H9 (cell line): ENCODE data around the gene CDH22. TPM values are rescaled to one million over a fixed set of nuclear protein-coding genes. Genes with fewer than 3 reads are reported as not detected.

Source experiments
- DNase-seq: peaks from one replicate; pipeline ENCODE4 v3.0.0-alpha.2; 2017
- H2AFZ ChIP-seq: one replicate; pipeline ENCODE4 v1.6.1; 2013; ENCODE audit warnings: mild to moderate bottlenecking, low read length, control low read depth, moderate library complexity
- H2AK5ac ChIP-seq: 2 replicates; pipeline ENCODE4 v1.6.1; 2013; ENCODE audit warnings: low read length, control low read depth, mixed read lengths; ENCODE audit not compliant: insufficient read length
- H2BK120ac ChIP-seq: one replicate; pipeline ENCODE4 v1.6.1; 2013; ENCODE audit warnings: low read depth, mild to moderate bottlenecking, low read length, control low read depth, inconsistent platforms; ENCODE audit not compliant: poor library complexity, severe bottlenecking
- H2BK12ac ChIP-seq: 2 replicates; pipeline ENCODE4 v1.6.1; 2013; ENCODE audit warnings: low read length, control low read depth, mixed read lengths, low read depth; ENCODE audit not compliant: insufficient read length
- H2BK15ac ChIP-seq: 2 replicates; pipeline ENCODE4 v1.6.1; 2013; ENCODE audit warnings: low read depth, low read length, control low read depth
- H2BK20ac ChIP-seq: one replicate; pipeline ENCODE4 v1.6.1; 2013; ENCODE audit warnings: low read depth, mild to moderate bottlenecking, low read length, control low read depth, inconsistent platforms; ENCODE audit not compliant: poor library complexity, severe bottlenecking
- H2BK5ac ChIP-seq: 2 replicates; pipeline ENCODE4 v1.6.1; 2013; ENCODE audit warnings: low read length, control low read depth, mixed read lengths; ENCODE audit not compliant: insufficient read length
- H3K14ac ChIP-seq: 2 replicates; pipeline ENCODE4 v1.6.1; 2013; ENCODE audit warnings: low read length, control low read depth; ENCODE audit not compliant: insufficient read depth
- H3K18ac ChIP-seq: 2 replicates; pipeline ENCODE4 v1.6.1; 2013; ENCODE audit warnings: low read depth, mild to moderate bottlenecking, mixed read lengths, low read length, control low read depth; ENCODE audit not compliant: insufficient read length
- H3K23ac ChIP-seq: 2 replicates; pipeline ENCODE4 v1.6.1; 2013; ENCODE audit warnings: low read length, control low read depth, mixed read lengths, low read depth; ENCODE audit not compliant: insufficient read length
- H3K23me2 ChIP-seq: 2 replicates; pipeline ENCODE4 v1.6.1; 2013; ENCODE audit warnings: low read depth, mild to moderate bottlenecking, mixed read lengths, low read length, control low read depth; ENCODE audit not compliant: insufficient read length, poor library complexity, severe bottlenecking
- H3K27ac ChIP-seq: 2 replicates; pipeline ENCODE4 v1.5.1; 2013; ENCODE audit warnings: low read length, control low read depth, mixed read lengths, low read depth; ENCODE audit not compliant: insufficient read length
- H3K27me3 ChIP-seq: 2 replicates; pipeline ENCODE4 v1.6.1; 2013; ENCODE audit warnings: low read length, control low read depth, inconsistent platforms; ENCODE audit not compliant: insufficient read depth
- H3K4ac ChIP-seq: 2 replicates; pipeline ENCODE4 v1.6.1; 2013; ENCODE audit warnings: low read depth, mild to moderate bottlenecking, control low read depth, inconsistent platforms, low read length, moderate library complexity
- H3K4me1 ChIP-seq: 2 replicates; pipeline ENCODE4 v1.6.1; 2013; ENCODE audit warnings: low read length, control low read depth, inconsistent platforms; ENCODE audit not compliant: insufficient read depth
- H3K4me2 ChIP-seq: 2 replicates; pipeline ENCODE4 v1.6.1; 2013; ENCODE audit warnings: low read length, control low read depth, mixed read lengths; ENCODE audit not compliant: insufficient read length, insufficient read depth
- H3K56ac ChIP-seq: 2 replicates; pipeline ENCODE4 v1.6.1; 2013; ENCODE audit warnings: low read depth, mild to moderate bottlenecking, mixed read lengths, low read length, control low read depth; ENCODE audit not compliant: insufficient read length
- H3K79me1 ChIP-seq: 2 replicates; pipeline ENCODE4 v1.6.1; 2013; ENCODE audit warnings: low read depth, mild to moderate bottlenecking, moderate library complexity, low read length, control low read depth, inconsistent platforms; ENCODE audit not compliant: insufficient read depth, poor library complexity, severe bottlenecking
- H3K79me2 ChIP-seq: 2 replicates; pipeline ENCODE4 v1.6.1; 2013; ENCODE audit warnings: low read length, control low read depth, inconsistent platforms; ENCODE audit not compliant: insufficient read depth
- H3K9ac ChIP-seq: 2 replicates; pipeline ENCODE4 v1.6.1; 2013; ENCODE audit warnings: low read length, control low read depth, mixed read lengths; ENCODE audit not compliant: insufficient read length; ENCODE audit errors: extremely low read depth
- H3K9me3 ChIP-seq: one replicate; pipeline ENCODE4 v1.6.1; 2013; ENCODE audit warnings: low read depth, low read length, inconsistent platforms; ENCODE audit not compliant: control insufficient read depth
- H3T11ph ChIP-seq: one replicate; pipeline ENCODE4 v1.6.1; 2013; ENCODE audit warnings: mild to moderate bottlenecking, low read length, control low read depth, inconsistent platforms
- H4K20me1 ChIP-seq: one replicate; pipeline ENCODE4 v1.6.1; 2013; ENCODE audit not compliant: control insufficient read depth, insufficient read length, insufficient read depth
- H4K5ac ChIP-seq: 2 replicates; pipeline ENCODE4 v1.6.1; 2013; ENCODE audit warnings: low read depth, mild to moderate bottlenecking, mixed read lengths, low read length, control low read depth; ENCODE audit not compliant: insufficient read length
- H4K8ac ChIP-seq: replicated peaks from 2 replicates; pipeline ENCODE4 v1.6.1; 2013; ENCODE audit warnings: low read length, control low read depth, mixed read lengths, low read depth; ENCODE audit not compliant: insufficient read length
- H4K91ac ChIP-seq: 2 replicates; pipeline ENCODE4 v1.6.1; 2013; ENCODE audit warnings: low read depth, mild to moderate bottlenecking, moderate library complexity, mixed read lengths, low read length, control low read depth; ENCODE audit not compliant: insufficient read length
- H3K27ac Mint-ChIP-seq, 3 experiments: 2 replicates in 2 of 3; 3 replicates in 1 of 3; pipeline ENCODE4 v1.8.0; 2020 to 2021; ENCODE audit warnings: mixed read lengths in 3 of 3, mild to moderate bottlenecking in 1 of 3, moderate library complexity in 1 of 3
- H3K27me3 Mint-ChIP-seq: 2 replicates; pipeline ENCODE4 v1.8.0; 2021; ENCODE audit warnings: low read depth, mild to moderate bottlenecking, moderate library complexity, mixed read lengths
- H3K36me3 Mint-ChIP-seq, 3 experiments: 2 replicates in 2 of 3; 3 replicates in 1 of 3; pipeline ENCODE4 v1.8.0; 2020 to 2021; ENCODE audit warnings: low read depth in 3 of 3, mixed read lengths in 3 of 3; ENCODE audit not compliant: insufficient read depth in 1 of 3
- H3K4me1 Mint-ChIP-seq, 2 experiments: 2 replicates each; pipeline ENCODE4 v1.8.0; 2020; ENCODE audit warnings: mixed read lengths in 2 of 2
- H3K4me3 Mint-ChIP-seq, 2 experiments: 2 replicates in 1 of 2; 3 replicates in 1 of 2; pipeline ENCODE4 v1.8.0; 2020 to 2021; ENCODE audit warnings: mild to moderate bottlenecking in 2 of 2, mixed read lengths in 2 of 2, moderate library complexity in 1 of 2
- H3K9me3 Mint-ChIP-seq, 2 experiments: 2 replicates in 1 of 2; 3 replicates in 1 of 2; pipeline ENCODE4 v1.8.0; 2020; ENCODE audit warnings: mild to moderate bottlenecking in 2 of 2, mixed read lengths in 2 of 2, moderate library complexity in 1 of 2
- WGBS: extraction: QIAGEN DNeasy Blood & Tissue Kit; methylation state at CpG from one replicate; pipeline ENCODE4 v1.1.7; 2013; ENCODE audit warnings: missing lambda C conversion rate, low lambda C conversion rate, mixed read lengths; ENCODE audit not compliant: insufficient read length; ENCODE audit errors: extremely low coverage; 5-methylcytosine and 5-hydroxymethylcytosine counted together
- total RNA-seq: library from RNA; stranded (reverse); gene quantifications from 2 replicates; pipeline ENCODE4 v1.2.1, GENCODE V29; 2021
- TF ChIP-seq, protein P1 (sequence below): fragments of 200-600 bp; sonication (generic); conservative IDR thresholded peaks from 3 replicates; pipeline ENCODE4 v1.8.0; 2021; ENCODE audit warnings: antibody characterized with exemption, mild to moderate bottlenecking

CDH22 gene
- total RNA-seq, 1 experiment from 2014 or later = not detected

DNA sequence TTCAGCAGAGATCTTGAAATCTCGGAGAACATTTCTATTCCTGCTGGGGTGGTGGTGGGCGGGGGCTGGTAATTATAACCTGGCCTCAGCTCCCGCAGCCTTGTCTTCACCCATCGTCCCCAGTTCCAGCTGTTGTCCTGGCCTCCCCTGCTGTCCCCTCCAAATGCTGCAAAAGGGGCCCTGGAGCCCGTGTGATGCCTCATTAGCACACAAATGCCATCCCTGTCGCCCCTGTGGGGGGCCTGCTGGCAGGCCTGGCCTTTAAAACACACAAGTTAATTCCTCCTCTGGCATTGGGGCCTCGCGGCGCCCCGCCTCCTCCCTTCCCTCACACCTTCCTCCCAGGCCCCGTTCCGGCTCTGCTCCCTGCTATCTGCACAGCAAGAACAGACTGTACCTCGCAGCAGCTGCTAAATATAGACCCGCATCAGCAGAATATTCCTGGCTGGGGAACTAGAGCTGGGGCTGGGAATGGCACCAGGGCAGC, 85.7 kb downstream of the CDH22 start:
- Histone ChIP-seq H2BK15ac (no peak overlapping the region), H3K27ac (no peak overlapping the region), H3K27me3 (no peaks in the 10 kb centered on the region), H3K14ac (no peak overlapping the region), H3K79me2 (no peaks in the 10 kb centered on the region), H2BK120ac (no peak overlapping the region), H3K23me2 (no peaks in the 10 kb centered on the region), H2AFZ (no peak overlapping the region), H3K4ac (no peak overlapping the region), H3K9me3 (no peaks in the 10 kb centered on the region), H3K18ac (no peak overlapping the region), H4K5ac (no peak overlapping the region), H4K91ac (no peak overlapping the region), H3K23ac (no peak overlapping the region), H3K9ac (no peak overlapping the region), H4K8ac (no peak overlapping the region), H2BK5ac (no peak overlapping the region), H3T11ph (no peak overlapping the region), H2BK12ac (no peak overlapping the region), H3K79me1 (no peaks in the 10 kb centered on the region), H4K20me1 (no peaks in the 10 kb centered on the region), H3K56ac (no peak overlapping the region), H2BK20ac (no peak overlapping the region), H3K4me1 (no peaks in the 10 kb centered on the region; the same call in 1 of the 2 replicates), H2AK5ac (no peak overlapping the region), H3K4me2 (no peak overlapping the region)
- no CpG with 5 or more reads among the region's 14 CpGs for WGBS
- no peak overlapping the region for H3K27ac Mint-ChIP-seq
- TF ChIP-seq, protein P1, sequence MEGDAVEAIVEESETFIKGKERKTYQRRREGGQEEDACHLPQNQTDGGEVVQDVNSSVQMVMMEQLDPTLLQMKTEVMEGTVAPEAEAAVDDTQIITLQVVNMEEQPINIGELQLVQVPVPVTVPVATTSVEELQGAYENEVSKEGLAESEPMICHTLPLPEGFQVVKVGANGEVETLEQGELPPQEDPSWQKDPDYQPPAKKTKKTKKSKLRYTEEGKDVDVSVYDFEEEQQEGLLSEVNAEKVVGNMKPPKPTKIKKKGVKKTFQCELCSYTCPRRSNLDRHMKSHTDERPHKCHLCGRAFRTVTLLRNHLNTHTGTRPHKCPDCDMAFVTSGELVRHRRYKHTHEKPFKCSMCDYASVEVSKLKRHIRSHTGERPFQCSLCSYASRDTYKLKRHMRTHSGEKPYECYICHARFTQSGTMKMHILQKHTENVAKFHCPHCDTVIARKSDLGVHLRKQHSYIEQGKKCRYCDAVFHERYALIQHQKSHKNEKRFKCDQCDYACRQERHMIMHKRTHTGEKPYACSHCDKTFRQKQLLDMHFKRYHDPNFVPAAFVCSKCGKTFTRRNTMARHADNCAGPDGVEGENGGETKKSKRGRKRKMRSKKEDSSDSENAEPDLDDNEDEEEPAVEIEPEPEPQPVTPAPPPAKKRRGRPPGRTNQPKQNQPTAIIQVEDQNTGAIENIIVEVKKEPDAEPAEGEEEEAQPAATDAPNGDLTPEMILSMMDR = no peak
- H3K27me3 Mint-ChIP-seq = peaks cover 29% of the 10 kb centered on the region
- H3K9me3 Mint-ChIP-seq = no peaks in the 10 kb centered on the region
- H3K4me1 Mint-ChIP-seq = peaks cover 61 to 65% of the 10 kb centered on the region in 2 experiments
- no peak overlapping the region for H3K4me3 Mint-ChIP-seq
- no peaks in the 10 kb centered on the region for H3K36me3 Mint-ChIP-seq
- peak; percentile 69 for DNase-seq
